Left kidney (tissue), 2 donors: ENCODE measurements around the gene ATP10A. TPM values are rescaled to one million over a fixed set of nuclear protein-coding genes. Genes with fewer than 3 reads are reported as not detected.
"Not testable (repeated sequence)": the region's sequence is repeated elsewhere in the genome, so short reads cannot be mapped to it uniquely, and the experiment has no call there.

Source experiments
- DNase-seq: peaks from one replicate; pipeline ENCODE4 v3.0.0-alpha.2; 2013
- polyA plus RNA-seq: library from polyadenylated mRNA; unstranded; fragments of 120-200 nt; gene quantifications from one replicate; pipeline ENCODE4 v1.2.1, GENCODE V29; 2013; ENCODE audit not compliant: insufficient read length

Gene ATP10A
- polyA plus RNA-seq, 1 donor: 4.1 TPM

- DNase-seq: no peak
These were observed 20.5 kb upstream of the ATP10A start for GRCh38 chr15:25883463-25884259.

GRCh38 chr15:25882466-25882865 is 19.3 kb upstream of the ATP10A start:
- DNase-seq: no peak

- DNase-seq: not testable (repeated sequence)
These were observed 17.8 kb upstream of the ATP10A start for GRCh38 chr15:25880877-25881276.

- DNase-seq: no peak
These were observed 17.3 kb upstream of the ATP10A start for GRCh38 chr15:25880411-25880810.

GRCh38 chr15:25879438-25879837 is 16.3 kb upstream of the ATP10A start:
- DNase-seq: no peak

GRCh38 chr15:25877681-25878080 is 14.6 kb upstream of the ATP10A start:
- DNase-seq: no peak

- no peak for DNase-seq
These were observed 13.4 kb upstream of the ATP10A start for GRCh38 chr15:25876231-25877140.

GRCh38 chr15:25875566-25875965 is 12.4 kb upstream of the ATP10A start:
- no peak for DNase-seq

- no peak for DNase-seq
These were observed 11.3 kb upstream of the ATP10A start for GRCh38 chr15:25874379-25874778.

GRCh38 chr15:25871403-25871802 is 8.3 kb upstream of the ATP10A start:
- DNase-seq: no peak

GRCh38 chr15:25870938-25871337 is 7.8 kb upstream of the ATP10A start:
- DNase-seq: no peak

GRCh38 chr15:25869701-25870100 is 6.6 kb upstream of the ATP10A start:
- no peak for DNase-seq

- DNase-seq: no peak
These were observed 3.7 kb upstream of the ATP10A start for GRCh38 chr15:25866874-25867273.

GRCh38 chr15:25866251-25866650 is 3.1 kb upstream of the ATP10A start:
- no peak for DNase-seq

GRCh38 chr15:25864966-25865365 is 1.8 kb upstream of the ATP10A start:
- DNase-seq: no peak

GRCh38 chr15:25863968-25864580 is 947 bp upstream of the ATP10A start:
- no peak for DNase-seq

GRCh38 chr15:25862472-25863110 is 536 bp downstream of the ATP10A start:
- DNase-seq: no peak

GRCh38 chr15:25862071-25862471 is 1.1 kb downstream of the ATP10A start:
- DNase-seq: no peak

GRCh38 chr15:25860885-25861866 is 2.0 kb downstream of the ATP10A start:
- no peak for DNase-seq

- DNase-seq: no peak
These were observed 3.1 kb downstream of the ATP10A start for GRCh38 chr15:25859838-25860645.
